HG03460 (cell line): Measurements from ENCODE around the gene BBLN.

Experiments
- ATAC-seq: cut with Tn5 transposase; IDR thresholded peaks from one replicate; pipeline ENCODE4 v1.9.1; 2021; ENCODE audit not compliant: unreplicated experiment

BBLN gene

GRCh38 chr9:128188209-128188608 is 28.1 kb downstream of the BBLN start:
- ATAC-seq: no peak

GRCh38 chr9:128190013-128190412 is 29.9 kb downstream of the BBLN start:
- ATAC-seq: no peak

GRCh38 chr9:128190516-128191405 is 30.7 kb downstream of the BBLN start:
- ATAC-seq: peak; percentile 15

- ATAC-seq: peak; percentile 75
Measured at GRCh38 chr9:128191406-128192046, 31.5 kb downstream of the BBLN start, which contains the start of gene CIZ1. CIZ1 (minus strand) TSS chr9:128191572; CDS start chr9:128190857, 715 bp downstream.

- ATAC-seq: no peak
Measured at GRCh38 chr9:128192601-128193371, 32.7 kb downstream of the BBLN start.

- ATAC-seq: no peak
Measured at GRCh38 chr9:128193469-128194096, 33.5 kb downstream of the BBLN start.

- no peak for ATAC-seq
Measured at GRCh38 chr9:128201441-128202369, 41.6 kb downstream of the BBLN start.

GRCh38 chr9:128202648-128203023 is 42.6 kb downstream of the BBLN start:
- no peak for ATAC-seq

- ATAC-seq: peak; percentile 73
Measured at GRCh38 chr9:128203024-128203706, 43.1 kb downstream of the BBLN start, which contains the start of gene DNM1. DNM1 (plus strand) TSS chr9:128203379; CDS start chr9:128203471, 92 bp downstream.

GRCh38 chr9:128203707-128204551 is 43.9 kb downstream of the BBLN start:
- no peak for ATAC-seq

- no peak for ATAC-seq
Measured at GRCh38 chr9:128204858-128205257, 44.8 kb downstream of the BBLN start.

- no peak for ATAC-seq
Measured at GRCh38 chr9:128205296-128205944, 45.4 kb downstream of the BBLN start.

GRCh38 chr9:128206484-128206883 is 46.4 kb downstream of the BBLN start:
- no peak for ATAC-seq

- no peak for ATAC-seq
Measured at GRCh38 chr9:128206916-128207910, 47.1 kb downstream of the BBLN start.

GRCh38 chr9:128208386-128208785 is 48.3 kb downstream of the BBLN start:
- no peak for ATAC-seq

GRCh38 chr9:128208946-128209669 is 49.0 kb downstream of the BBLN start:
- ATAC-seq: no peak
